ENCODE measurements around the gene KCNIP4.

DNA sequence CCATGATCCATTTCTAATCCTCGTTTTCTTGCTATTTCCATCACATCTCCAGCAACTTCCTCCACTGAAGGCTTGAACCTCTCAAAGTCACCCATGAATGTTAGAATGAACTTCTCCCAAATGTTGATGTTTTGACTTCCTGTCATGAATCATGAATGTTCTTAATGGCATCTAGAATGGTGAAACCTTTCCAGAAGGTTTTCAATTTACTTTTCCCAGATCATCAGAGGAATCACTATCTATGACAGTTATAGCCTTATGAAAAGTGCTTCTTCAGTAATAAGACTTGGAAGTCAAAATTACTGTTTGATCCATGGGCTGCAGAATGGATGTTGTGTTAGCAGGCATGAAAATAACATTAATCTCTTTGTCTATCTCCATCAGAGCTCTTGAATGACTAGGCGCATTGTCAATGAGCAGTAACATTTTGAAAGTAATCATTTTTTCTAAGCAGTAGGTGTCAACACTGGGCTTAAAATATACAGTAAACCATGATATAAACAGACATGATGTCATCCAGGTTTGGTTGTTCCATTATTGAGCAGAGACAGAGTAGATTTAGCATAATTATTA lies 268.2 kb downstream of the KCNIP4 start:
- no peak for TF ChIP-seq POLR2A (IDR thresholded peaks at IDR 0.05; ENCODE audit: low read depth)
- TF ChIP-seq, protein P1, sequence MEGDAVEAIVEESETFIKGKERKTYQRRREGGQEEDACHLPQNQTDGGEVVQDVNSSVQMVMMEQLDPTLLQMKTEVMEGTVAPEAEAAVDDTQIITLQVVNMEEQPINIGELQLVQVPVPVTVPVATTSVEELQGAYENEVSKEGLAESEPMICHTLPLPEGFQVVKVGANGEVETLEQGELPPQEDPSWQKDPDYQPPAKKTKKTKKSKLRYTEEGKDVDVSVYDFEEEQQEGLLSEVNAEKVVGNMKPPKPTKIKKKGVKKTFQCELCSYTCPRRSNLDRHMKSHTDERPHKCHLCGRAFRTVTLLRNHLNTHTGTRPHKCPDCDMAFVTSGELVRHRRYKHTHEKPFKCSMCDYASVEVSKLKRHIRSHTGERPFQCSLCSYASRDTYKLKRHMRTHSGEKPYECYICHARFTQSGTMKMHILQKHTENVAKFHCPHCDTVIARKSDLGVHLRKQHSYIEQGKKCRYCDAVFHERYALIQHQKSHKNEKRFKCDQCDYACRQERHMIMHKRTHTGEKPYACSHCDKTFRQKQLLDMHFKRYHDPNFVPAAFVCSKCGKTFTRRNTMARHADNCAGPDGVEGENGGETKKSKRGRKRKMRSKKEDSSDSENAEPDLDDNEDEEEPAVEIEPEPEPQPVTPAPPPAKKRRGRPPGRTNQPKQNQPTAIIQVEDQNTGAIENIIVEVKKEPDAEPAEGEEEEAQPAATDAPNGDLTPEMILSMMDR (IDR thresholded peaks at IDR 0.05) = no peak
- TF ChIP-seq POLR2AphosphoS5 (IDR thresholded peaks at IDR 0.05) = no peak

All from esophagus muscularis mucosa (tissue), 3 donors.